ENCODE measurements around the gene CPA4.

Gene CPA4

DNA sequence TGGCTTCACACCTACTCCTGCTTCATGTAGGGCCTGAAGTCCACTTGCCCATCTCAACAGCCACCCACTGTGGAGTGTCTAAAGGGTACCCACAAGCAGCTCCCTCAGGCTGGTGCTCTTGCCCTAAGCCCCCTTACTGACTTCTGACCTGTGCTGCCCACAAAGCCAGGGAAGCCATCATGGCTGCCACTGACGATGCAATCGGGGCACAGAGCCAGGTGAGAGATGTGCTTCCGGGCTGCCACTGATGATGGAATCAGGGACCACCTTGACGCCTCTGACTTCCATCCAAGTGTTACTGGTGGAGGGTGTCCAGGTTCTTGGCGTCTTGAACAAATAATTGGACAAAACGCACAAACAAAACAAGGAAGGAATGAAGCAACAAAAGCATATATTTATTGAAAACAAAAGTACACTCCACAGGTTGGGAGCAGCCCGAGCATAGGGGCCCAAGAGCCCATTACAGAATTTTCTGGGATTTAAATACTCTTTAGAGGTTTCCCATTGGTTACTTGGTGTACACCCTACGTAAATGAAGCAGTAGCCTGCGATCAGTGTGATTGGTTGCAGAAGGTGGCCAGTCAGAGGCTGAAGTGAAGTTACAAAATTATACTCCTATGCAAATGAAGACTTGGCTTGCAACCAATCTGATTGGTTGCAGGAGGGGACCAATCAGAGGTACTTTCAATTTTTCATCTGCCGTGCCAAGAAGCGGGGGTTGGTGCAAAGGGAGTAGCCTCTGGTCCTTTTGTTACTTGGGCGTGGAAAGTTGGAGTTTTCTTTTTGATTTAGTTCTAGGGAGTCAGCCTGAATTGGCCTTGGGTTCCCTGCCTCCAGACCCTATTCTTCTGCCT lies 21.8 kb upstream of the CPA4 start:
- H3K27me3 Mint-ChIP-seq, result no peaks in the 10 kb centered on the region
- no peaks in the 10 kb centered on the region for H3K9me3 Mint-ChIP-seq
- ATAC-seq (no peak), DNase-seq (no peak)
- H3K4me1 Mint-ChIP-seq, result peaks cover 40% of the 10 kb centered on the region
- H3K27ac Mint-ChIP-seq, result no peak overlapping the region
- no peak overlapping the region for H3K4me3 Mint-ChIP-seq

GRCh38 chr7:130272381-130273080 lies 20.4 kb upstream of the CPA4 start:
- H3K4me1 Mint-ChIP-seq, result peaks cover 52% of the 10 kb centered on the region
- no peaks in the 10 kb centered on the region for H3K9me3 Mint-ChIP-seq
- no peak for DNase-seq
- no peak overlapping the region for H3K27ac Mint-ChIP-seq
- ATAC-seq, result no peak
- peak overlapping the region in 1 of 2 donors; percentile 8 for H3K4me3 Mint-ChIP-seq
- no peaks in the 10 kb centered on the region for H3K27me3 Mint-ChIP-seq

GRCh38 chr7:130273081-130273932 lies 19.7 kb upstream of the CPA4 start:
- Mint-ChIP-seq H3K9me3 (no peaks in the 10 kb centered on the region), H3K27me3 (no peaks in the 10 kb centered on the region), H3K4me3 (peak overlapping the region; percentile 73 to 84), H3K4me1 (peaks cover 55% of the 10 kb centered on the region), H3K27ac (peak overlapping the region in 1 of 2 donors; percentile 86)
- peak; percentile 34 for ATAC-seq
- DNase-seq, result no peak

DNA sequence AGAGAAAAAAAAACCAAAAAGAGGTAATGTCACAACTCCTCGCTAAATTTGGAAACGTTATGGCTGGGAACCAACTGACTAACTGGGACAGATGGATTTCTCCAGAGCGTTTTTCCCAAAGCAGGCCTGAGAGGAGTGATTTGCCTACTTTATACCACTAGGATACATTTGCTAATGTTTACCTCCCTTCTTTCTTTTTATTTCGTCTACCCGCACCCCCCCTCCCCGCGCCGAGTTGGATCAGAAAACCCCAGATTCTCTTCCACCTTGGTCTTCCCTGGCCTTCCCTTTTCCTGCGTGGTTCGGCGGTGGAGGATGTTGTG lies 19.1 kb upstream of the CPA4 start:
- H3K27me3 Mint-ChIP-seq, result no peaks in the 10 kb centered on the region
- no peaks in the 10 kb centered on the region for H3K9me3 Mint-ChIP-seq
- H3K27ac Mint-ChIP-seq, result no peak overlapping the region
- ATAC-seq, result no peak
- peak overlapping the region; percentile 59 to 62 for H3K4me3 Mint-ChIP-seq
- DNase-seq, result no peak
- peaks cover 55% of the 10 kb centered on the region for H3K4me1 Mint-ChIP-seq

GRCh38 chr7:130274296-130274695 lies 18.7 kb upstream of the CPA4 start:
- Mint-ChIP-seq H3K27ac (no peak overlapping the region), H3K27me3 (no peaks in the 10 kb centered on the region), H3K4me1 (peaks cover 55% of the 10 kb centered on the region), H3K9me3 (no peaks in the 10 kb centered on the region), H3K4me3 (peak overlapping the region; percentile 59 to 62)
- ATAC-seq (no peak), DNase-seq (no peak)

GRCh38 chr7:130274983-130275591 lies 17.9 kb upstream of the CPA4 start:
- ATAC-seq (no peak), DNase-seq (no peak)
- Mint-ChIP-seq H3K27me3 (no peaks in the 10 kb centered on the region), H3K27ac (peak overlapping the region in 1 of 2 donors; percentile 24), H3K4me3 (no peak overlapping the region), H3K4me1 (peaks cover 55% of the 10 kb centered on the region), H3K9me3 (no peaks in the 10 kb centered on the region)

GRCh38 chr7:130275826-130276297 lies 17.1 kb upstream of the CPA4 start:
- ATAC-seq (no peak), DNase-seq (no peak)
- Mint-ChIP-seq H3K9me3 (no peaks in the 10 kb centered on the region), H3K27me3 (no peaks in the 10 kb centered on the region), H3K27ac (no peak overlapping the region), H3K4me3 (no peak overlapping the region), H3K4me1 (peaks cover 55% of the 10 kb centered on the region)

DNA sequence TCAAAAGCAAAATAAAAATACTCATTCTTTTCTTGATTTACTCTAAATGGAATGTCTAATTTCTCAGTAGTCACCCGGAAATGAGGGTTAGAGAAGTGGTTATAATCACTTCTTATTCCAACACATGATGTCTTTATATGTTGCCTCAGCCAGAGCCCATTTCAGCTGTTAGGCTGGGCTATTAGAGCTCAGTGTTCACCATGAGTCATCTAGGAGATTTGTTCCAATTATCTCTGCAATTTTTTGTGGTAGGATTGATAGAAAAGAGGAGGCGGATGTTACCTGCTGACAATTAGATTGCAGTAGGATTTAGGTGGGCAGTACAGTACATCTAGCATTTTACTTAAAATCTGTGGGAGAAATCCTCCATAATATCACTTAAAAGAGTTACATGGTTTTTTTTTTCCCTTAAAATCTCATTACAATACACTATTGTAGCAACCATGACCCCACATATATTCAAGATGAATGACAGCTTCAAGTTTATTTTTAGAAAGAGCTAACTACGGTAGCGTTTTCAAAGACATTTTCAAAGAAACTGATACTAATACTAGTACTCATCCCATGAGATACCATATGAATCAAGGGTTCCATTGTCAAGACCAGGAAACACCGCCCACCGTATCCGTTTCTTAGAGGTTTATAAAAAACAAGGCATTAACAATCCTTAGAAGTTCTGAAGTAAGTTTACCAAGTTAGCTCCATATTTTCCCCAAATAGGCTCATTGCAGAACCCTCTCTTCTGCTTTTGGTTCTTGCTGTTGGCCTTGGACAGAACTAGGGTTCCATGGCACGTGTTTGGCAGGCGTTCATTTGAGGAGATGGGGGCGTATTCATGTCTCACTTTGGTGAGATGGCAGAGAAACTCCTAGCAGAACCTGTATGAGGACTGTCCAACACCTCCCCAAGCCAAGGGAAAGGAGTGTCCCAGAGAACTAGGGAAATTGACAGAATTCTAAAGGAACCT lies 15.9 kb upstream of the CPA4 start:
- H3K9me3 Mint-ChIP-seq, result no peaks in the 10 kb centered on the region
- DNase-seq, result peak in 1 of 2 donors; percentile 31
- peak; percentile 86 for ATAC-seq
- H3K27ac Mint-ChIP-seq, result peak overlapping the region; percentile 34 to 44
- peaks cover 55% of the 10 kb centered on the region for H3K4me1 Mint-ChIP-seq
- H3K4me3 Mint-ChIP-seq, result peak overlapping the region; percentile 35 to 51
- H3K27me3 Mint-ChIP-seq, result no peaks in the 10 kb centered on the region

GRCh38 chr7:130277763-130278643 lies 15.0 kb upstream of the CPA4 start:
- H3K4me3 Mint-ChIP-seq, result no peak overlapping the region
- ATAC-seq, result no peak
- peaks cover 49% of the 10 kb centered on the region for H3K4me1 Mint-ChIP-seq
- no peak for DNase-seq
- no peaks in the 10 kb centered on the region for H3K9me3 Mint-ChIP-seq
- no peaks in the 10 kb centered on the region for H3K27me3 Mint-ChIP-seq
- peak overlapping the region in 1 of 2 donors; percentile 34 for H3K27ac Mint-ChIP-seq

DNA sequence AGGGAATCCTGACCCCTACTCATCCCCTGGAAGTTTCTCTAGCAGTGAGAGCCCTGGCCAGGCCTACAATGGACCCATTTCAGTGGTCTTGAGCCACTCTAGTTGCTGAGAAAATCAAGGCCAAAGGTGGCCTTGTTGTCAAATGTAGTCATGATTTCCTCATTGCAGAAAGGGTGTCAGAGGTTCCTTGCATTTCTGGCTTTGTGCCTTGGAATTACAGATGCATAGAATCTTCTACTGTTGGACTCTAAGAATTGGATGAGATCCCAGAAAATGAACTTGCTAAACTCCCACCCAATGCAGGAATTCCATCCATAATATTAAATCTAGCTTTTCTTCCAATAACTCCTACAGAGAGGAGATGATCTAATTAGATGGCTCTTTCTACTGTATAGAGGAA lies 14.1 kb upstream of the CPA4 start:
- Mint-ChIP-seq H3K9me3 (no peaks in the 10 kb centered on the region), H3K4me3 (no peak overlapping the region), H3K27ac (no peak overlapping the region), H3K27me3 (no peaks in the 10 kb centered on the region), H3K4me1 (peaks cover 42% of the 10 kb centered on the region)
- DNase-seq, result no peak
- no peak for ATAC-seq

GRCh38 chr7:130279286-130279685 lies 13.7 kb upstream of the CPA4 start:
- Mint-ChIP-seq H3K27me3 (no peaks in the 10 kb centered on the region), H3K9me3 (no peaks in the 10 kb centered on the region), H3K27ac (no peak overlapping the region), H3K4me3 (no peak overlapping the region), H3K4me1 (peaks cover 38% of the 10 kb centered on the region)
- DNase-seq (no peak), ATAC-seq (no peak)

GRCh38 chr7:130279906-130280305 lies 13.1 kb upstream of the CPA4 start:
- ATAC-seq (no peak), DNase-seq (no peak)
- no peaks in the 10 kb centered on the region for H3K9me3 Mint-ChIP-seq
- no peaks in the 10 kb centered on the region for H3K27me3 Mint-ChIP-seq
- H3K4me3 Mint-ChIP-seq, result no peak overlapping the region
- no peak overlapping the region for H3K27ac Mint-ChIP-seq
- H3K4me1 Mint-ChIP-seq, result peaks cover 34% of the 10 kb centered on the region

- H3K9me3 Mint-ChIP-seq, result no peaks in the 10 kb centered on the region
- DNase-seq, result no peak
- no peak overlapping the region for H3K27ac Mint-ChIP-seq
- H3K4me1 Mint-ChIP-seq, result peaks cover 20% of the 10 kb centered on the region
- no peaks in the 10 kb centered on the region for H3K27me3 Mint-ChIP-seq
- no peak for ATAC-seq
- no peak overlapping the region for H3K4me3 Mint-ChIP-seq
Observed at GRCh38 chr7:130281260-130281659, 11.7 kb upstream of the CPA4 start.

GRCh38 chr7:130286881-130287280 lies 6.1 kb upstream of the CPA4 start:
- H3K4me3 Mint-ChIP-seq, result no peak overlapping the region
- no peaks in the 10 kb centered on the region for H3K4me1 Mint-ChIP-seq
- H3K9me3 Mint-ChIP-seq, result no peaks in the 10 kb centered on the region
- no peaks in the 10 kb centered on the region for H3K27me3 Mint-ChIP-seq
- H3K27ac Mint-ChIP-seq, result no peak overlapping the region
- ATAC-seq (no peak), DNase-seq (no peak)
